ENCODE data around the gene UBXN1.

UBXN1 gene

DNA sequence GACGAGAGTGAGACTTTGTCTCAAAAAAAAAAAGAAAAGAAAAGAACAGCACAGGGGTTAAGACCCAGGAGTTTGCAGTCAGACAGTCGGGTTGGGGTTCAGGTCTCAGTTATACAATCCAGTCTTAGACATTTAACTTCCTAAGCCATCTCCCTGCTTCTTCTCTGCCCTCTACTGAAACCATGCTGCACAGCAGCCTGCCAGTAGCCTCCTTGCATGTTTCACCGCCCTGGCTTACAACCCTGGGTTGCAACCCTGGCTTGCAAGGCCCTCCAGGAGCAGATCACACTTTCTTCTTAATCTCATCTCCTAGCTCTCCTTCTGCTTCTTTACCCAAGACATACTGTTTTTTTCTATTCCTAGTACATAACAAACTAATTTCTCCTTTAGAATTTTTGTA lies 51.2 kb downstream of the UBXN1 start:
- DNase-seq, result no peak
